Pancreas (tissue), 10 donors: Measurements from ENCODE around the gene YRDC. TPM values are rescaled to one million over a fixed set of nuclear protein-coding genes. Genes with fewer than 3 reads are reported as not detected.

ENCODE experiments used
- ATAC-seq, 4 donors: fragments of 200-7000 bp; cut with Tn5 transposase; one replicate each; pipeline versions ENCODE4 v1.8.0 to v1.9.1; 2020; ENCODE audit warnings: mild to moderate bottlenecking in 4 of 4, moderate library complexity in 4 of 4
- DNase-seq, 6 donors: peaks; one replicate each; pipeline ENCODE4 v3.0.0-alpha.2; 2020
- FAIRE-seq: peaks from 2 replicates; lab custom pipeline; 2012; peaks lifted over from hg19 to GRCh38; lab: Jason Lieb, UNC
- H3K27ac ChIP-seq, 4 donors: fragments of 200-600 bp; sonication (generic); 1 replicate in 3 of 4; 2 replicates in 1 of 4; pipeline versions ENCODE4 v1.5.0 to v1.8.0; 2020
- H3K27me3 ChIP-seq, 4 donors: fragments of 200-600 bp; one replicate each; pipeline ENCODE4 v1.8.0; 2021
- H3K36me3 ChIP-seq, 3 donors: fragments of 200-600 bp; sonication (generic) in 1 of 3; one replicate each; pipeline versions ENCODE4 v1.5.0 to v1.8.0; 2020 to 2021
- H3K4me1 ChIP-seq, 3 donors: fragments of 200-600 bp; one replicate each; pipeline ENCODE4 v1.8.0; 2021
- H3K4me3 ChIP-seq, 4 donors: fragments of 200-600 bp; sonication (generic) in 2 of 4; one replicate each; pipeline versions ENCODE4 v1.5.0 to v1.8.0; 2020 to 2021
- H3K9me3 ChIP-seq, 4 donors: fragments of 200-600 bp; one replicate each; pipeline ENCODE4 v1.8.0; 2021
- CTCF ChIP-seq, 4 donors: fragments of 200-600 bp; sonication (generic) in 3 of 4; IDR thresholded peaks; one replicate each; pipeline versions ENCODE4 v1.5.0 to v1.8.0; 2021; ENCODE audit warnings: antibody characterized with exemption in 4 of 4
- WGBS, 2 donors: extraction: QIAGEN DNeasy Blood & Tissue Kit; methylation state at CpG; one replicate each; pipeline ENCODE4 v1.1.7; 2013; 5-methylcytosine and 5-hydroxymethylcytosine counted together
- intact Hi-C, 3 donors: fragments of 100-400 bp; cut with DNase I; formaldehyde crosslinking; loops; one replicate each; pipeline versions ENCODE4 v1.11.1 to v1.14.2; 2022
- polyA plus RNA-seq, 2 donors: library from polyadenylated mRNA; stranded (reverse); fragments of 200-250 nt; gene quantifications; one replicate each; pipeline ENCODE4 v1.2.3, GENCODE V29; 2013
- total RNA-seq, 6 donors: library from RNA; stranded (reverse); fragmentation: NEBNext Ultra II Directional in 4 of 6; extraction: Animal tissue kit (Norgen Biotek cat#: 25700) in 4 of 6; gene quantifications; one replicate each; pipeline versions ENCODE4 v1.2.1 to v1.2.4, GENCODE V29; 2021 to 2023
- donor health status: healthy with polysubstance abuse.
- donor health status: DM: no; HTN: no; CAD: no; lungs with moderate emphysema.
- donor health status: DM: no; HTN: no; CAD: no.
- donor health status: control.
- donor health status: control.
- donor health status: Bipolar disorder and iron deficiency.
- donor health status: DM: yes; HTN: yes; CAD: no.
- donor health status: DM: no; HTN: no; CAD: no.
- donor health status: DM: no; HTN: no; CAD: no.
- donor health status: DM: yes; HTN: yes; CAD: no.

The YRDC gene
- total and polyA plus RNA-seq, 8 donors = 4.8 to 11.9 (median 6.2) TPM

- Histone ChIP-seq H3K4me3 (peak overlapping the region; percentile 78 to 88 (median 85)), H3K27ac (peak overlapping the region; percentile 89 to 94 (median 93)), H3K27me3 (no peaks in the 10 kb centered on the region), H3K4me1 (peaks cover 7 to 17% (median 12%) of the 10 kb centered on the region in 3 donors), H3K36me3 (peaks cover 8 to 35% (median 33%) of the 10 kb centered on the region in 3 donors), H3K9me3 (no peaks in the 10 kb centered on the region)
- WGBS, 2 donors = 3 to 4% methylated on average over 9 of the region's 9 CpGs
- no peak for TF ChIP-seq CTCF (IDR thresholded peaks at IDR 0.05)
- ATAC-seq = no peak
- DNase-seq = peak in 2 of 6 donors; percentile 26 to 49
- intact Hi-C loops = no loop called here
- FAIRE-seq = no peak
These were observed 821 bp downstream of the YRDC start for GRCh38 chr1:37807220-37807554.

GRCh38 chr1:37802439-37802838, 5.6 kb downstream of the YRDC start:
- TF ChIP-seq CTCF (IDR thresholded peaks at IDR 0.05) = no peak
- 98 to 100% methylated on average over 1 of the region's 1 CpG for WGBS, 2 donors
- Histone ChIP-seq H3K4me1 (peaks cover 0 to 8% (median 5%) of the 10 kb centered on the region in 3 donors), H3K27me3 (no peaks in the 10 kb centered on the region), H3K4me3 (no peak overlapping the region), H3K9me3 (no peaks in the 10 kb centered on the region), H3K27ac (no peak overlapping the region), H3K36me3 (peaks cover 8 to 41% (median 33%) of the 10 kb centered on the region in 3 donors)
- no peak for ATAC-seq
- FAIRE-seq = no peak
- intact Hi-C loops = no loop called here
- DNase-seq = no peak

GRCh38 chr1:37797750-37798345, 10.2 kb downstream of the YRDC start:
- intact Hi-C loops = no loop called here

GRCh38 chr1:37795340-37796125, 12.5 kb downstream of the YRDC start:
- Histone ChIP-seq H3K9me3 (no peaks in the 10 kb centered on the region), H3K27ac (no peak overlapping the region), H3K4me1 (peaks cover 0 to 5% (median 0%) of the 10 kb centered on the region in 3 donors), H3K36me3 (no peaks in the 10 kb centered on the region), H3K4me3 (peak overlapping the region in 2 of 4 donors; percentile 54 to 62), H3K27me3 (no peaks in the 10 kb centered on the region)
- WGBS, 2 donors = 29 to 32% methylated on average over 22 of the region's 22 CpGs
- no peak for FAIRE-seq
- intact Hi-C loops = no loop called here
- peak; percentile 37 to 89 (median 72) for DNase-seq
- TF ChIP-seq CTCF (IDR thresholded peaks at IDR 0.05) = no peak
- peak; percentile 60 to 85 (median 78) for ATAC-seq

More at GRCh38 chr1:37797750-37798345, 10.2 kb downstream of the YRDC start:
- Histone ChIP-seq H3K4me3 (no peak overlapping the region), H3K4me1 (peaks cover 0 to 5% (median 0%) of the 10 kb centered on the region in 3 donors), H3K9me3 (no peaks in the 10 kb centered on the region), H3K27ac (no peak overlapping the region), H3K27me3 (no peaks in the 10 kb centered on the region), H3K36me3 (peaks cover 3 to 13% (median 3%) of the 10 kb centered on the region in 3 donors)
- DNase-seq (no peak), ATAC-seq (no peak), FAIRE-seq (no peak)
- TF ChIP-seq CTCF (IDR thresholded peaks at IDR 0.05) = no peak
- WGBS, 2 donors = 76 to 92% methylated on average over 3 of the region's 3 CpGs
